CD4-positive, alpha-beta T cell treated with Interferon alpha-2 for 1 hour (primary cell): ENCODE results near the gene KLHL3.

ENCODE experiments used
- DNase-seq, 2 donors: peaks; one replicate each; pipeline ENCODE4 v3.0.0-alpha.2; 2020 to 2022

Gene KLHL3

DNA sequence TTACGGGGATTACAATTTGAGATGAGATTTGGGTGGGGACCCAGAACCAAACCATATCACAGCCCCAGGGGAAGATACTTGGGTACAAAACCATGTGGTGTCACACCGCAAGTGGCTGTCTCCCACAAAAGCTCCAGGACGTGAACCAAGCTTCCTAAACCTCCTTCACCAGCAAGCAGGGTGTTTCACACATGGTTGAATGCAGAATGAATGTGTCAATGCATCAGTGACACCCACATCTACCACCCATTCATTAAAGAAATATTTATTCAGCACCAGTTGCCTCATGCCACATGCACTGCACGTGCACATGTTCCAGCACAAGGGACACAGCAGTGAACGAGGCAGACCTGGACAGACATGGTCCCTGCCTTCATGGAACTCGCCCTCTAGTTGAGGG is 165.8 kb downstream of the KLHL3 start:
- no peak for DNase-seq
